GM12878 (cell line): ENCODE data around the gene MAFG. TPM values are rescaled to one million over a fixed set of nuclear protein-coding genes. Genes with fewer than 3 reads are reported as not detected.

Experiments
- ATAC-seq: fragments of 200-7000 bp; cut with Tn5 transposase; 3 replicates; pipeline ENCODE4 v1.9.1; 2020; ENCODE audit warnings: mild to moderate bottlenecking, moderate library complexity
- BruUV-seq: library from RNA; stranded (reverse); fragments of 400-500 nt; replicated peaks from 2 replicates; lab custom pipeline; 2021; lab: Mats Ljungman, UMichigan
- CTCF ChIA-PET: fragments of 300-600 bp; sonication (Branson Sonifier 250); formaldehyde crosslinking; extraction: SDS; loops from one replicate; lab custom pipeline; 2021; ENCODE audit warnings: inconsistent platforms; lab: Yijun Ruan, JAX
- POLR2A ChIA-PET: fragments of 350-600 bp; formaldehyde crosslinking; extraction: SDS; loops from one replicate; lab custom pipeline; 2021; ENCODE audit warnings: inconsistent platforms; lab: Charles Lee
- RAD21 ChIA-PET: fragments of 300-600 bp; sonication (Branson Sonifier 250); formaldehyde crosslinking; loops from one replicate; lab custom pipeline; 2023; ENCODE audit warnings: antibody characterized with exemption; ENCODE audit not compliant: unreplicated experiment; lab: Charles Lee
- SMC1A ChIA-PET: fragments of 300-600 bp; sonication (Branson Sonifier 250); formaldehyde crosslinking; loops from one replicate; lab custom pipeline; 2023; ENCODE audit not compliant: unreplicated experiment, uncharacterized antibody; lab: Charles Lee
- DNase-seq: peaks from one replicate; pipeline ENCODE4 v3.0.0-alpha.2; 2011; ENCODE audit warnings: low read depth, low spot score
- FAIRE-seq: peaks from 3 replicates; lab custom pipeline; 2011; peaks lifted over from hg19 to GRCh38; lab: Jason Lieb, UNC
- H2AFZ ChIP-seq: 2 replicates; pipeline ENCODE4 v1.6.0; 2011; ENCODE audit warnings: low read depth, low read length, control low read depth; ENCODE audit not compliant: control insufficient read depth
- H3K27ac ChIP-seq: 2 replicates; pipeline ENCODE4 v1.5.1; 2011; ENCODE audit warnings: control low read depth; ENCODE audit not compliant: control insufficient read depth, insufficient read depth
- H3K27me3 ChIP-seq, 2 experiments: replicated peaks in 1 of 2; 2 replicates each; pipeline versions ENCODE4 v1.6.0 to v1.6.1; 2011; ENCODE audit warnings: low read length in 1 of 2; ENCODE audit not compliant: control insufficient read depth in 2 of 2, insufficient read depth in 2 of 2
- H3K36me3 ChIP-seq, 2 experiments: 2 replicates each; pipeline ENCODE4 v1.5.1; 2011; ENCODE audit warnings: low read length in 1 of 2; ENCODE audit not compliant: control insufficient read depth in 2 of 2, insufficient read depth in 2 of 2
- H3K4me1 ChIP-seq: 2 replicates; pipeline ENCODE4 v1.6.1; 2011; ENCODE audit warnings: mild to moderate bottlenecking, low read length, moderate library complexity, mixed read lengths; ENCODE audit not compliant: control insufficient read depth, insufficient read depth
- H3K4me2 ChIP-seq: 2 replicates; pipeline ENCODE4 v1.6.0; 2011; ENCODE audit warnings: control low read depth; ENCODE audit not compliant: control insufficient read depth, insufficient read depth
- H3K4me3 ChIP-seq: fragments of 200-600 bp; sonication (generic); 2 replicates; pipeline ENCODE4 v1.5.1; 2016
- H3K79me2 ChIP-seq: 2 replicates; pipeline ENCODE4 v1.6.0; 2011; ENCODE audit warnings: low read length; ENCODE audit not compliant: control insufficient read depth, insufficient read depth
- H3K9ac ChIP-seq: 2 replicates; pipeline ENCODE4 v1.8.0; 2011; ENCODE audit warnings: low read length, control low read depth, mixed read lengths; ENCODE audit not compliant: control insufficient read depth, insufficient read depth
- H3K9me3 ChIP-seq: replicated peaks from 3 replicates; pipeline ENCODE4 v1.5.1; 2011; ENCODE audit warnings: mild to moderate bottlenecking, low read length; ENCODE audit not compliant: control insufficient read depth, insufficient read depth
- H4K20me1 ChIP-seq: 2 replicates; pipeline ENCODE4 v1.6.0; 2011; ENCODE audit not compliant: control insufficient read depth, insufficient read depth
- GATAD2B ChIP-seq: fragments of 450-650 bp; conservative IDR thresholded peaks from 2 replicates; pipeline ENCODE4 v1.6.1; 2017; ENCODE audit warnings: low read depth, mild to moderate bottlenecking, moderate library complexity
- USF1 ChIP-seq: IDR thresholded peaks from 2 replicates; pipeline ENCODE4 v1.6.1; 2011; ENCODE audit warnings: borderline replicate concordance, low read depth, mild to moderate bottlenecking, moderate library complexity, mixed read lengths, low read length; ENCODE audit not compliant: insufficient read depth; ENCODE audit errors: extremely low read length
- WGBS: methylation state at CpG from one replicate; pipeline ENCODE4 v1.1.6; 2016; ENCODE audit warnings: low lambda C conversion rate; ENCODE audit not compliant: insufficient replicate concordance, insufficient coverage; ENCODE audit errors: missing lambda C conversion rate; 5-methylcytosine and 5-hydroxymethylcytosine counted together
- in situ Hi-C: fragments of 300-500 bp; cut with MboI; formaldehyde crosslinking; loops from 9 replicates; pipeline ENCODE4 v1.14.3; 2018; ENCODE audit warnings: mixed read lengths
- intact Hi-C: fragments of 100-400 bp; cut with micrococcal nuclease; formaldehyde crosslinking; loops from one replicate; pipeline ENCODE4 v1.14.2; 2022; ENCODE audit not compliant: unreplicated experiment
- polyA plus RNA-seq, 11 experiments: library from polyadenylated mRNA; depleted of rRNA in 4 of 11; unstranded in 6 of 11; stranded (reverse) in 5 of 11; fragments of >200 nt; fragmentation: Nextera tagmentation in 4 of 11; fragmentation: Illumina TruSeq in 1 of 11; extraction: Ambion mirVana in 4 of 11; extraction: Trizol in 1 of 11; gene quantifications; 1 replicate in 1 of 11; 2 replicates in 10 of 11; pipeline versions ENCODE4 v1.2.1 to v1.2.3, GENCODE V29; 2011 to 2016; ENCODE audit warnings: inconsistent platforms in 2 of 11, missing spikeins in 2 of 11, low read depth in 1 of 11
- total RNA-seq, 4 experiments: library from RNA; depleted of rRNA in 3 of 4; stranded (reverse); fragments of >200 nt in 3 of 4; fragmentation: Illumina TruSeq in 1 of 4; extraction: Trizol in 1 of 4; gene quantifications; 2 replicates each; pipeline versions ENCODE4 v1.2.1 to v1.2.3, GENCODE V29; 2013 to 2021

Gene MAFG
- total and polyA plus RNA-seq, 10 of the 15 experiments (the other 5 are each of a cell fraction or from before 2014, with no cell fraction given), result 0.48 to 20.1 (median 7.6) TPM

- peaks cover 44% of the 10 kb centered on the region for H3K79me2 ChIP-seq
- in situ Hi-C loops, result no loop called here
- no peak for TF ChIP-seq GATAD2B
- no peak for TF ChIP-seq USF1
Observed at GRCh38 chr17:81888105-81888987, 39.2 kb downstream of the MAFG start.

More at GRCh38 chr17:81888105-81888987, 39.2 kb downstream of the MAFG start:
- Histone ChIP-seq H3K4me1 (peaks cover 21% of the 10 kb centered on the region), H3K36me3 (peaks cover 24 to 29% of the 10 kb centered on the region in 2 experiments; a peak in 3 of 4 replicates), H2AFZ (no peak overlapping the region), H3K9me3 (no peaks in the 10 kb centered on the region), H3K4me2 (no peak overlapping the region), H3K27me3 (no peaks in the 10 kb centered on the region), H3K4me3 (no peak overlapping the region), H3K27ac (no peak overlapping the region), H4K20me1 (0 out of 2 replicates have a peak, but pooled peaks cover 3% of the 10 kb centered on the region), H3K9ac (no peak overlapping the region)
- 98% methylated on average over 41 of the region's 44 CpGs for WGBS
- DNase-seq (no peak), ATAC-seq (no peak), FAIRE-seq (no peak)
- POLR2A ChIA-PET, result interaction anchor here (0.6 to 0.9 kb wide), 3 partner anchors 9 to 32 kb away, joined by 3 to 5 read pairs (median 3); no protein-coding TSS in a partner anchor
- RAD21 ChIA-PET, result no interaction called here
- intact Hi-C loops, result no loop called here
- BruUV-seq, result no TSS peak
- SMC1A ChIA-PET, result no interaction called here
- CTCF ChIA-PET, result no interaction called here
